ENCODE measurements around the gene LRRC58. TPM values are rescaled to one million over a fixed set of nuclear protein-coding genes. Genes with fewer than 3 reads are reported as not detected.

LRRC58 gene
- total RNA-seq, 2 experiments from 2014 or later, result 24.1 to 30.2 TPM

- no peaks in the 10 kb centered on the region for H3K9me2 ChIP-seq (ENCODE audit: insufficient read depth, low read length)
- no peaks in the 10 kb centered on the region for H3K36me3 ChIP-seq (ENCODE audit: insufficient read depth, low read length)
- no peaks in the 10 kb centered on the region for H3K79me2 ChIP-seq (ENCODE audit: insufficient read depth, low read depth, low read length)
- intact Hi-C loops (cut with micrococcal nuclease; ENCODE audit: unreplicated experiment), result no loop called here
- no peak for DNase-seq (ENCODE audit: low spot score)
- no peak overlapping the region for H3K4me2 ChIP-seq (ENCODE audit: low read length)
- BruUV-seq (replicated peaks), result no TSS peak
- no peak overlapping the region for H2AFZ ChIP-seq (ENCODE audit: low read length)
- no peaks in the 10 kb centered on the region for H3K9me3 ChIP-seq (ENCODE audit: low read length)
- no peak for TF ChIP-seq CTCF (conservative IDR thresholded peaks at IDR 0.05; ENCODE audit: low read length)
- no peak for TF ChIP-seq EZH2phosphoT487 (IDR thresholded peaks at IDR 0.05; ENCODE audit: borderline replicate concordance, low read depth, low read length)
- H3K27ac ChIP-seq (ENCODE audit: low read depth, low read length, poor library complexity, severe bottlenecking), result no peak overlapping the region
- CTCF ChIA-PET (ENCODE audit: unreplicated experiment), result no interaction called here
- POLR2A ChIA-PET, result no interaction called here
- no peak overlapping the region for H3K4me3 ChIP-seq (ENCODE audit: low read depth, low read length, poor library complexity, severe bottlenecking)
- H4K20me1 ChIP-seq (ENCODE audit: insufficient read depth, low read length), result no peaks in the 10 kb centered on the region
- H3K4me1 ChIP-seq (ENCODE audit: insufficient read depth, low read length, poor library complexity, severe bottlenecking), result no peaks in the 10 kb centered on the region
Measured at GRCh38 chr3:120289636-120290035, 59.5 kb downstream of the LRRC58 start.

GRCh38 chr3:120286465-120286864 is 62.7 kb downstream of the LRRC58 start:
- CTCF ChIA-PET (ENCODE audit: unreplicated experiment), result no interaction called here
- Histone ChIP-seq H3K79me2 (ENCODE audit: insufficient read depth, low read depth, low read length) (no peaks in the 10 kb centered on the region), H3K36me3 (ENCODE audit: insufficient read depth, low read length) (no peaks in the 10 kb centered on the region), H3K4me2 (ENCODE audit: low read length) (no peak overlapping the region), H3K4me1 (ENCODE audit: insufficient read depth, low read length, poor library complexity, severe bottlenecking) (no peaks in the 10 kb centered on the region), H3K4me3 (ENCODE audit: low read depth, low read length, poor library complexity, severe bottlenecking) (no peak overlapping the region), H4K20me1 (ENCODE audit: insufficient read depth, low read length) (no peaks in the 10 kb centered on the region), H3K27ac (ENCODE audit: low read depth, low read length, poor library complexity, severe bottlenecking) (no peak overlapping the region), H3K9me2 (ENCODE audit: insufficient read depth, low read length) (no peaks in the 10 kb centered on the region), H2AFZ (ENCODE audit: low read length) (no peak overlapping the region), H3K9me3 (ENCODE audit: low read length) (no peaks in the 10 kb centered on the region)
- POLR2A ChIA-PET, result no interaction called here
- DNase-seq (ENCODE audit: low spot score), result no peak
- intact Hi-C loops (cut with micrococcal nuclease; ENCODE audit: unreplicated experiment), result no loop called here
- no TSS peak for BruUV-seq (replicated peaks)
- TF ChIP-seq EZH2phosphoT487 (IDR thresholded peaks at IDR 0.05; ENCODE audit: borderline replicate concordance, low read depth, low read length), result no peak
- no peak for TF ChIP-seq CTCF (conservative IDR thresholded peaks at IDR 0.05; ENCODE audit: low read length)

GRCh38 chr3:120285508-120285841 is 63.7 kb downstream of the LRRC58 start:
- DNase-seq (ENCODE audit: low spot score), result no peak
- no peaks in the 10 kb centered on the region for H3K9me2 ChIP-seq (ENCODE audit: insufficient read depth, low read length)
- intact Hi-C loops (cut with micrococcal nuclease; ENCODE audit: unreplicated experiment), result no loop called here
- no peak overlapping the region for H2AFZ ChIP-seq (ENCODE audit: low read length)
- no peaks in the 10 kb centered on the region for H3K4me1 ChIP-seq (ENCODE audit: insufficient read depth, low read length, poor library complexity, severe bottlenecking)
- no peaks in the 10 kb centered on the region for H3K79me2 ChIP-seq (ENCODE audit: insufficient read depth, low read depth, low read length)
- H3K9me3 ChIP-seq (ENCODE audit: low read length), result no peaks in the 10 kb centered on the region
- TF ChIP-seq CTCF (conservative IDR thresholded peaks at IDR 0.05; ENCODE audit: low read length) (no peak), EZH2phosphoT487 (IDR thresholded peaks at IDR 0.05; ENCODE audit: borderline replicate concordance, low read depth, low read length) (no peak)
- no TSS peak for BruUV-seq (replicated peaks)
- H3K27ac ChIP-seq (ENCODE audit: low read depth, low read length, poor library complexity, severe bottlenecking), result no peak overlapping the region
- H3K36me3 ChIP-seq (ENCODE audit: insufficient read depth, low read length), result no peaks in the 10 kb centered on the region
- H3K4me2 ChIP-seq (ENCODE audit: low read length), result no peak overlapping the region
- no peak overlapping the region for H3K4me3 ChIP-seq (ENCODE audit: low read depth, low read length, poor library complexity, severe bottlenecking)
- ChIA-PET CTCF (ENCODE audit: unreplicated experiment) (no interaction called here), POLR2A (no interaction called here)
- no peaks in the 10 kb centered on the region for H4K20me1 ChIP-seq (ENCODE audit: insufficient read depth, low read length)
